ENCODE results near the gene PKHD1.

- TF ChIP-seq CTCF (IDR thresholded peaks at IDR 0.05) (no peak), POLR2A (IDR thresholded peaks at IDR 0.05) (no peak)
Observed at GRCh38 chr6:51648774-51649173, 438.6 kb downstream of the PKHD1 start.
